ENCODE measurements around the gene EVC.

Gene EVC

DNA sequence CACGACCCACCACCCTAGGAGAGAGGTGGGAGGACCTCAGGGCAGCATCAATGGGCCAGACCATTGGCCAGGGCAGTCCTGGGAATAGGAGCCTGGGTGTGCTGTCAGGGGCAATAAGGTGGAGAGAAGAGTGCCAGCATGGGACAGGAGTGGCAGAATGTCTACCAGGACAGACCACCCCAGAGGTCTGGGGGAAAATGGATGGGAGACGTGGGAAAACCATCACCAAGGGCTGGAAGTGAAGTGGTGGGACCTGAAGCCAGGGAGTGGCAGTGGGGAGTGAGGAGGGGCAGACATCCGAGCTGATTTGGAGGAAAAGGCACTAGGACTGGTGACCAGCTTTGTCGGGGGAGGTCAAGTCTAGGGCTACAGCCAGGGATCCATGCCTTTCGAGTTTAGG lies 3.6 kb upstream of the EVC start:
- no peak for TF ChIP-seq CTCF (IDR thresholded peaks at IDR 0.05; ENCODE audit: low read length, missing control alignments)
- peak overlapping the region; percentile 74 for H3K4me3 ChIP-seq (replicated peaks; ENCODE audit: low read depth, low read length)
- no peak for DNase-seq (ENCODE audit: low read depth)

DNA sequence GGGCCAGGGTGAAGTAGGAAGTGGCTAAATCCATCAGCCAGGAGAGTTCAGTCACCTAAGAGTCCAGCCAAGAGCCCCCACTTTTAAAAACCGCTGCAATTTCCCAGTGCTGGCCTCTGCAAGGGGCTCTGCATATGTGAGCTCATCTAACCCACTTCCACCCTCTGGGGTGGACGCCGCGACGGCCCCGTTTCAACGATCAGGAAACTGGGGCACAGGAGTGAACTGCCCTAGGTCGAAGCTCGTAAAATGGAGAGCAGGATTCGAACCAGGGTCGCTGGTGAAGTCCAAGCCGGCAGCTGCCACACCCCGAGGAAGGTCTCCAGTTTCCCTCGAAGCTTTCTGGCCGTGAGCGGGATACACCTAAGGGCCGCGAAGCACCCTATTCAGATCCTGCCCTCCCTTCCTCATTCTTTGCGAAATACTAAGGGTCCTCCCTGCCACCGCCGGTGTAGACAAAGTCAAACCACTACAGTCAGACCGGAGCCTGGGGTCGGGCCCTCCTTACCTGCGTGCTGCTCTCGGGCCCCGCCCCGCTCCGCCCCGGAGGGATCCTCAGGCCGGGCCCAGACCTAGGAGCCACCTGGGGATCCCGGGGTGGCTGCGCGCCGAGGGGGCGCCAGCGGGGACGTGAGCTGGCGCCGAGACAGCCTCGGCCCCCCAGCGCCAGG lies 3.1 kb upstream of the EVC start:
- no peak for TF ChIP-seq CTCF (IDR thresholded peaks at IDR 0.05; ENCODE audit: low read length, missing control alignments)
- H3K4me3 ChIP-seq (replicated peaks; ENCODE audit: low read depth, low read length): peak overlapping the region; percentile 74
- no peak for DNase-seq (ENCODE audit: low read depth)

DNA sequence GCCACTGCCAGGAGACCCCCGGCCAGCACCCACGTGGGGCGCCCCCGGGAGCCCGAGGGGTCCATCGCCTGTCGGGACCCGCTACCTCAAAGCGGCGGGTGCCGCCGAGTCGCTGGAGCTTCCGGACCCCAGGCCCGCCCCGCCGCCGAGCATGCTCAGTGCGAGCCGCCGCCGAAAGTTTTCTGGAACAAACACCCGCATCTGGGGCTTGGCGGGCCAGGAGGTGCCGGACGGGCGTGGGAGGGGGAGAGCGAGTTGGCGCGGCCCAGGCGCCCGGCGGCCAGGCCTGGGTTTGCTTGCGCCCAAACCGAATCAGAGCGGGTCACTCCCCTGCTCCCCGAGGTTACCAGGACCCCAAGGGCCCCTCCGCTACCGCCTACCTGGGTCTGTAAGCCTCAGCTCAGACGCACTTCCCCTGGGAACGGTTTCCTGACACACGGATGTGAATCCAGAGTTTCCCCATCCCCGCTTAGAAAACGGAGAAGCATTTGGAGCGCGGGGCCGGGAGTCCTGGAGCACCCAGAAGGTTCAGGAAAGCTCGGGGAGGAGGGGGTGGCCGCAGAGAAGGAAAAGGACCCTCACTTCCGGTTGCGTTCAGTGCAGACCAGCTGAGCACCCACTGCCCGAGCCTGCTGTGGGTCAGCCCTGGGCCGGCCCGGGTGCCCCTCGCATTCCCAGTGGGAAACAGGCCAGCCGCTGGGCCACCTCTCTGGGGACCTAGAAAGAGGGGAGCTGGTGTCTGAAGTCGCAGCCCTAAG lies 2.4 kb upstream of the EVC start, which contains the start of gene EVC2:
TSS of gene EVC2 (minus strand) at position 111 of the 758 bp plus-strand sequence. CDS start at position 65, 46 bp downstream.
- peak within 1 kb of the TSS; percentile 74 for H3K4me3 ChIP-seq (replicated peaks; ENCODE audit: low read depth, low read length)
- TF ChIP-seq CTCF (IDR thresholded peaks at IDR 0.05; ENCODE audit: low read length, missing control alignments): no peak
- peak; percentile 66 for DNase-seq (ENCODE audit: low read depth)

- peak overlapping the region; percentile 74 for H3K4me3 ChIP-seq (replicated peaks; ENCODE audit: low read depth, low read length)
- no peak for TF ChIP-seq CTCF (IDR thresholded peaks at IDR 0.05; ENCODE audit: low read length, missing control alignments)
- no peak for DNase-seq (ENCODE audit: low read depth)
These were observed 1.8 kb upstream of the EVC start for GRCh38 chr4:5709207-5709575.

GRCh38 chr4:5710065-5710960 lies 688 bp upstream of the EVC start:
- peak; percentile 60 for TF ChIP-seq CTCF (IDR thresholded peaks at IDR 0.05; ENCODE audit: low read length, missing control alignments)
- DNase-seq (ENCODE audit: low read depth): no peak
- H3K4me3 ChIP-seq (replicated peaks; ENCODE audit: low read depth, low read length): peak overlapping the region; percentile 79

DNA sequence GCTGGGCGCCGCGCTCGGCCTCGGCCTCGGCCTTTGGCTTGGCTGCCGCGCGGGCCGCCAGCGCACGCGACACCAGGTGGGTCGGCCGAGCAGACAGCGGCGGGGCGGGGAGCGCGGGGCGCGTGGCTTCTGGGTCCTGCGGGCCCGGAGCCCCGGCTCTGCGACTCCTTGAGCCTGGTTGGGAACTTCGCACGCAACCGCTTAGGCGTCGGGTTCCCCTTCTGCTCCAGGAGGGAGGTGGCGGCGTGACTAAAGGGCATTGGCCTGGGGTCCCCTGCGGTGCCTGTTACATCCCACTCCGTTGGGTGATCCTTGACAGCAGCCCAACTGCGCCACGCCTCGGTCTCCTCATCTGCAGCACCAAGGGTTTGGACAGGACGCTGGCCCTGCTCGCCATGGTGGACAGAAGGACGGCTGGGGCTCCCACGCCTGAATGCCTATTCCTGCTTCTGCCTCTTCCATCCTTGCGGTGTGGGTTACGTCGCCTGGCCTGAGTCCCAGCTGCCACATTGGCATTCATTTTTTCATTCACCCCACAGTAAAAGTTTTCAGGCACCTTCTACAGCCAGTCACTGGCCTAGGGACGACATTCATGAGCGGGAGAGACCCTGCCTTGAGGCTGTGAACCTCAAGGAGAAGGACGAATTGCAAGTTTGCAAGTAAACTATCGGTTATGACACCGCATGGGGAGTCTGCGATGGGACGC lies 631 bp downstream of the EVC start:
- no peak for TF ChIP-seq CTCF (IDR thresholded peaks at IDR 0.05; ENCODE audit: low read length, missing control alignments)
- DNase-seq (ENCODE audit: low read depth): peak; percentile 42
- peak overlapping the region; percentile 79 for H3K4me3 ChIP-seq (replicated peaks; ENCODE audit: low read depth, low read length)

Data from fibroblast of pulmonary artery (primary cell).